ENCODE data around the gene SHC1.
A peak's percentile ranks its signal among the peaks of the same experiment; 100 is the strongest.

Gene SHC1

GRCh38 chr1:154975409-154976059, 5.0 kb upstream of the SHC1 start:
- peak; percentile 65 for DNase-seq
- Mint-ChIP-seq H3K27me3 (no peaks in the 10 kb centered on the region), H3K27ac (no peak overlapping the region), H3K9me3 (no peaks in the 10 kb centered on the region), H3K4me1 (peaks cover 28 to 29% of the 10 kb centered on the region in 2 donors), H3K4me3 (no peak overlapping the region), H3K36me3 (peaks cover 12 to 24% of the 10 kb centered on the region in 2 donors)
- peak; percentile 22 to 26 for ATAC-seq (replicated peaks)

GRCh38 chr1:154974808-154975408, 4.4 kb upstream of the SHC1 start:
- H3K4me3 Mint-ChIP-seq: no peak overlapping the region

GRCh38 chr1:154974102-154974807, 3.7 kb upstream of the SHC1 start, which contains the start of gene CKS1B:
Gene CKS1B (plus strand): TSS chr1:154974681. CDS start chr1:154974746, 65 bp downstream.
- Mint-ChIP-seq H3K36me3 (peaks cover 14 to 25% of the 10 kb centered on the region in 2 donors), H3K4me1 (peaks cover 33 to 42% of the 10 kb centered on the region in 2 donors), H3K4me3 (no peak within 1 kb of the TSS), H3K27ac (no peak within 1 kb of the TSS), H3K27me3 (no peaks in the 10 kb centered on the region), H3K9me3 (no peaks in the 10 kb centered on the region)
- DNase-seq (peak; percentile 98), ATAC-seq (replicated peaks) (peak; percentile 83 to 84)

More at GRCh38 chr1:154974808-154975408, 4.4 kb upstream of the SHC1 start:
- peak; percentile 60 to 67 for ATAC-seq (replicated peaks)
- peak; percentile 93 for DNase-seq
- peaks cover 12 to 24% of the 10 kb centered on the region in 2 donors for H3K36me3 Mint-ChIP-seq
- H3K27me3 Mint-ChIP-seq: no peaks in the 10 kb centered on the region
- no peaks in the 10 kb centered on the region for H3K9me3 Mint-ChIP-seq
- no peak overlapping the region for H3K27ac Mint-ChIP-seq
- peaks cover 28 to 35% of the 10 kb centered on the region in 2 donors for H3K4me1 Mint-ChIP-seq

GRCh38 chr1:154973344-154974101, 3.0 kb upstream of the SHC1 start:
- Mint-ChIP-seq H3K4me3 (no peak overlapping the region), H3K9me3 (no peaks in the 10 kb centered on the region), H3K27ac (no peak overlapping the region), H3K4me1 (peaks cover 37 to 49% of the 10 kb centered on the region in 2 donors), H3K27me3 (no peaks in the 10 kb centered on the region), H3K36me3 (peaks cover 20 to 30% of the 10 kb centered on the region in 2 donors)
- peak; percentile 91 for DNase-seq
- ATAC-seq (replicated peaks): peak; percentile 30 to 35

- ATAC-seq (replicated peaks) (no peak), DNase-seq (no peak)
- peaks cover 34 to 53% of the 10 kb centered on the region in 2 donors for H3K4me1 Mint-ChIP-seq
- H3K36me3 Mint-ChIP-seq: peaks cover 22 to 35% of the 10 kb centered on the region in 2 donors
- H3K4me3 Mint-ChIP-seq: peak overlapping the region in 1 of 2 donors; percentile 69
- H3K27ac Mint-ChIP-seq: peak overlapping the region; percentile 56
- H3K9me3 Mint-ChIP-seq: no peaks in the 10 kb centered on the region
- no peaks in the 10 kb centered on the region for H3K27me3 Mint-ChIP-seq
Measured at GRCh38 chr1:154972517-154973343, 2.2 kb upstream of the SHC1 start.

GRCh38 chr1:154972213-154972516, 1.6 kb upstream of the SHC1 start:
- Mint-ChIP-seq H3K27me3 (no peaks in the 10 kb centered on the region), H3K9me3 (no peaks in the 10 kb centered on the region), H3K4me1 (peaks cover 34 to 50% of the 10 kb centered on the region in 2 donors), H3K27ac (peak overlapping the region; percentile 56), H3K36me3 (peaks cover 28 to 41% of the 10 kb centered on the region in 2 donors), H3K4me3 (peak overlapping the region in 1 of 2 donors; percentile 69)
- no peak for DNase-seq
- ATAC-seq (replicated peaks): no peak

- Mint-ChIP-seq H3K9me3 (no peaks in the 10 kb centered on the region), H3K36me3 (peaks cover 28 to 42% of the 10 kb centered on the region in 2 donors), H3K27me3 (no peaks in the 10 kb centered on the region), H3K27ac (peak overlapping the region; percentile 56), H3K4me1 (peaks cover 31 to 50% of the 10 kb centered on the region in 2 donors), H3K4me3 (peak overlapping the region; percentile 36 to 82)
- DNase-seq: no peak
- ATAC-seq (replicated peaks): no peak
Measured at GRCh38 chr1:154971341-154971998, 923 bp upstream of the SHC1 start.

- no peaks in the 10 kb centered on the region for H3K9me3 Mint-ChIP-seq
Measured at GRCh38 chr1:154969860-154970452, 591 bp downstream of the SHC1 start.

GRCh38 chr1:154969246-154969645, 1.3 kb downstream of the SHC1 start:
- DNase-seq (no peak), ATAC-seq (replicated peaks) (no peak)
- H3K36me3 Mint-ChIP-seq: peaks cover 34 to 49% of the 10 kb centered on the region in 2 donors
- peak overlapping the region; percentile 56 to 60 for H3K4me3 Mint-ChIP-seq
- no peaks in the 10 kb centered on the region for H3K9me3 Mint-ChIP-seq
- H3K27ac Mint-ChIP-seq: peak overlapping the region; percentile 75
- H3K4me1 Mint-ChIP-seq: peaks cover 32 to 50% of the 10 kb centered on the region in 2 donors
- H3K27me3 Mint-ChIP-seq: no peaks in the 10 kb centered on the region

More at GRCh38 chr1:154969860-154970452, 591 bp downstream of the SHC1 start:
- H3K27ac Mint-ChIP-seq: peak overlapping the region; percentile 97
- no peaks in the 10 kb centered on the region for H3K27me3 Mint-ChIP-seq
- H3K4me1 Mint-ChIP-seq: peaks cover 32 to 50% of the 10 kb centered on the region in 2 donors
- no peak for DNase-seq
- peaks cover 34 to 49% of the 10 kb centered on the region in 2 donors for H3K36me3 Mint-ChIP-seq
- no peak for ATAC-seq (replicated peaks)
- peak overlapping the region; percentile 75 to 82 for H3K4me3 Mint-ChIP-seq

- no peaks in the 10 kb centered on the region for H3K27me3 Mint-ChIP-seq
- H3K9me3 Mint-ChIP-seq: no peaks in the 10 kb centered on the region
- no peak for DNase-seq
- no peak overlapping the region for H3K4me3 Mint-ChIP-seq
- peak overlapping the region; percentile 62 for H3K27ac Mint-ChIP-seq
- H3K4me1 Mint-ChIP-seq: peaks cover 36 to 54% of the 10 kb centered on the region in 2 donors
- peaks cover 37 to 54% of the 10 kb centered on the region in 2 donors for H3K36me3 Mint-ChIP-seq
- ATAC-seq (replicated peaks): no peak
Measured at GRCh38 chr1:154968731-154969130, 1.8 kb downstream of the SHC1 start.

- peak overlapping the region; percentile 85 for H3K27ac Mint-ChIP-seq
- H3K4me3 Mint-ChIP-seq: no peak overlapping the region
Measured at GRCh38 chr1:154967331-154967950, 3.1 kb downstream of the SHC1 start.

GRCh38 chr1:154966111-154966510, 4.4 kb downstream of the SHC1 start:
- ATAC-seq (replicated peaks): no peak
- H3K27me3 Mint-ChIP-seq: no peaks in the 10 kb centered on the region
- peaks cover 41 to 56% of the 10 kb centered on the region in 2 donors for H3K36me3 Mint-ChIP-seq
- no peak for DNase-seq
- no peak overlapping the region for H3K4me3 Mint-ChIP-seq
- H3K27ac Mint-ChIP-seq: no peak overlapping the region
- no peaks in the 10 kb centered on the region for H3K9me3 Mint-ChIP-seq
- H3K4me1 Mint-ChIP-seq: peaks cover 27 to 54% of the 10 kb centered on the region in 2 donors

More at GRCh38 chr1:154967331-154967950, 3.1 kb downstream of the SHC1 start:
- H3K9me3 Mint-ChIP-seq: no peaks in the 10 kb centered on the region
- DNase-seq (no peak), ATAC-seq (replicated peaks) (no peak)
- H3K36me3 Mint-ChIP-seq: peaks cover 44 to 60% of the 10 kb centered on the region in 2 donors
- H3K27me3 Mint-ChIP-seq: no peaks in the 10 kb centered on the region
- peaks cover 36 to 61% of the 10 kb centered on the region in 2 donors for H3K4me1 Mint-ChIP-seq

Data from stimulated activated naive B cell treated with anti-CD40 and anti-IgM and Interleukin-4, amounts not matched to agents 10 μg/mL and 1 μg/mL and 100 μg/mL, for 72 hours (primary cell).